A673 (cell line): Measurements from ENCODE around the gene MEF2C. TPM values are rescaled to one million over a fixed set of nuclear protein-coding genes. Genes with fewer than 3 reads are reported as not detected.

Experiments used
- BruUV-seq: library from RNA; stranded (reverse); fragments of 400-500 nt; replicated peaks from 2 replicates; lab custom pipeline; 2021; lab: Mats Ljungman, UMichigan
- CTCF ChIA-PET: fragments of 300-600 bp; sonication (Branson Sonifier 250); formaldehyde crosslinking; loops from one replicate; lab custom pipeline; 2022; ENCODE audit warnings: antibody characterized with exemption; lab: Charles Lee
- POLR2A ChIA-PET: fragments of 300-600 bp; sonication (Branson Sonifier 250); formaldehyde crosslinking; loops from one replicate; lab custom pipeline; 2022; ENCODE audit warnings: antibody characterized with exemption; ENCODE audit not compliant: low non-redundant PET; lab: Charles Lee
- DNase-seq: peaks from one replicate; pipeline ENCODE4 v3.0.0-alpha.2; 2015; ENCODE audit warnings: low spot score
- H3K27ac ChIP-seq: fragments of 200-600 bp; sonication (generic); 2 replicates; pipeline ENCODE4 v1.5.1; 2016; ENCODE audit warnings: mixed run types, low read depth, mild to moderate bottlenecking, mixed read lengths, antibody characterized with exemption, low read length; ENCODE audit not compliant: poor library complexity, severe bottlenecking
- H3K27me3 ChIP-seq: fragments of 200-600 bp; sonication (generic); replicated peaks from 2 replicates; pipeline ENCODE4 v1.6.1; 2017; ENCODE audit warnings: mixed run types, low read depth, mild to moderate bottlenecking, mixed read lengths, antibody characterized with exemption, low read length; ENCODE audit not compliant: insufficient read depth, poor library complexity
- H3K36me3 ChIP-seq: fragments of 200-600 bp; sonication (generic); 2 replicates; pipeline ENCODE4 v1.6.1; 2016; ENCODE audit warnings: mixed run types, mild to moderate bottlenecking, mixed read lengths, antibody characterized with exemption, low read length; ENCODE audit not compliant: insufficient read depth, poor library complexity, severe bottlenecking
- H3K4me1 ChIP-seq: fragments of 200-600 bp; sonication (generic); 2 replicates; pipeline ENCODE4 v1.6.1; 2017; ENCODE audit warnings: mixed run types, mild to moderate bottlenecking, mixed read lengths, antibody characterized with exemption, low read length; ENCODE audit not compliant: insufficient read depth, poor library complexity, severe bottlenecking
- H3K4me3 ChIP-seq: fragments of 200-600 bp; sonication (generic); 2 replicates; pipeline ENCODE4 v1.5.1; 2016; ENCODE audit warnings: low read depth, mixed run types, mild to moderate bottlenecking, mixed read lengths, low read length; ENCODE audit not compliant: poor library complexity, severe bottlenecking
- H3K9me3 ChIP-seq: fragments of 200-600 bp; sonication (generic); 2 replicates; pipeline ENCODE4 v1.6.1; 2016; ENCODE audit warnings: mixed run types, low read depth, mild to moderate bottlenecking, mixed read lengths, antibody characterized with exemption, low read length; ENCODE audit not compliant: poor library complexity, severe bottlenecking
- CTCF ChIP-seq: fragments of 300-800, 200-600 bp; sonication (generic); conservative IDR thresholded peaks from 2 replicates; pipeline ENCODE4 v1.5.1; 2017; ENCODE audit warnings: low read depth, mild to moderate bottlenecking, antibody characterized with exemption, low read length, moderate library complexity, mixed read lengths
- EZH2 ChIP-seq: fragments of 200-600 bp; sonication (generic); IDR thresholded peaks from 2 replicates; pipeline ENCODE4 v1.6.1; 2017; ENCODE audit warnings: borderline replicate concordance, low read depth, mild to moderate bottlenecking, mixed read lengths, antibody characterized with exemption, low read length; ENCODE audit not compliant: poor library complexity, severe bottlenecking
- intact Hi-C: fragments of 100-400 bp; cut with micrococcal nuclease; formaldehyde crosslinking; loops from one replicate; pipeline ENCODE4 v1.10.0; 2022; ENCODE audit not compliant: unreplicated experiment
- total RNA-seq: library from RNA; stranded (reverse); gene quantifications from 2 replicates; pipeline ENCODE4 v1.2.3, GENCODE V29; 2021

MEF2C gene
- total RNA-seq, 1 experiment from 2014 or later = 2.0 TPM

GRCh38 chr5:88689668-88690408 is 193.1 kb downstream of the MEF2C start:
- H3K27me3 ChIP-seq = peaks cover 87% of the 10 kb centered on the region
- no TSS peak for BruUV-seq
- H3K36me3 ChIP-seq = no peaks in the 10 kb centered on the region
- DNase-seq = no peak
- no peaks in the 10 kb centered on the region for H3K9me3 ChIP-seq
- no peak overlapping the region for H3K4me3 ChIP-seq
- CTCF ChIA-PET = interaction anchor here (2.2 to 2.3 kb wide), 2 partner anchors 9 to 909 kb away, joined by 7 to 29 read pairs; no protein-coding TSS in a partner anchor
- H3K4me1 ChIP-seq = peaks cover 6% of the 10 kb centered on the region
- POLR2A ChIA-PET = interaction anchor here (0.6 kb wide), 1 partner anchor 23 kb away, joined by 3 read pairs; no protein-coding TSS in a partner anchor
- intact Hi-C loops = loop anchor here (2.0 to 5.0 kb wide), 2 partner anchors 909 to 1268 kb away; no protein-coding TSS in a partner anchor
- TF ChIP-seq EZH2 (no peak), CTCF (no peak)
- H3K27ac ChIP-seq = no peak overlapping the region

- POLR2A ChIA-PET = no interaction called here
- intact Hi-C loops = no loop called here
Measured at GRCh38 chr5:88688984-88689667, 193.9 kb downstream of the MEF2C start.

More at GRCh38 chr5:88688984-88689667, 193.9 kb downstream of the MEF2C start:
- peaks cover 88% of the 10 kb centered on the region for H3K27me3 ChIP-seq
- BruUV-seq = no TSS peak
- H3K4me3 ChIP-seq = no peak overlapping the region
- H3K4me1 ChIP-seq = peaks cover 9% of the 10 kb centered on the region
- no peak for DNase-seq
- H3K9me3 ChIP-seq = no peaks in the 10 kb centered on the region
- CTCF ChIA-PET = interaction anchor here (2.3 kb wide), 1 partner anchor 8 kb away, joined by 7 read pairs; no protein-coding TSS in a partner anchor
- no peak overlapping the region for H3K27ac ChIP-seq
- H3K36me3 ChIP-seq = no peaks in the 10 kb centered on the region
- TF ChIP-seq EZH2 (no peak), CTCF (no peak)
